ENCODE data around the gene FMO3. TPM values are rescaled to one million over a fixed set of nuclear protein-coding genes. Genes with fewer than 3 reads are reported as not detected.

The FMO3 gene
- total and polyA plus RNA-seq, 2 of the 4 experiments (the other 2 are of a cell fraction), result under 0.01 to 0.10 TPM

GRCh38 chr1:171134204-171134923, 43.7 kb downstream of the FMO3 start:
- no peak overlapping the region for H3K56ac ChIP-seq (ENCODE audit: extremely low read depth, insufficient read depth, low read length)
- no peak overlapping the region for H3K23ac ChIP-seq (ENCODE audit: low read depth, low read length)
- CTCF ChIA-PET, result no interaction called here
- no peak overlapping the region for H3K14ac ChIP-seq (replicated peaks; ENCODE audit: low read depth, low read length)
- H4K8ac ChIP-seq (ENCODE audit: low read depth in 2 of 2, low read length in 2 of 2), result no peak overlapping the region
- H2AK5ac ChIP-seq (ENCODE audit: low read depth, low read length), result no peak overlapping the region
- H3K27me3 ChIP-seq (ENCODE audit: control insufficient read depth, insufficient read depth, low read length), result no peaks in the 10 kb centered on the region; the same call in 1 of the 2 replicates
- no peak overlapping the region for H2BK15ac ChIP-seq (ENCODE audit: low read depth, low read length)
- dilution Hi-C loops (cut with HindIII; ENCODE audit: low sequenced_read_pairs, unreplicated experiment) (no loop called here), intact Hi-C loops (cut with micrococcal nuclease) (no loop called here), in situ Hi-C loops (cut with MboI; ENCODE audit: low sequenced_read_pairs) (no loop called here)
- no peak overlapping the region for H3K4ac ChIP-seq (ENCODE audit: low read depth, low read length)
- peak overlapping the region; percentile 74; the same call in 1 of the 2 replicates for H4K5ac ChIP-seq (ENCODE audit: low read depth, low read length)
- peaks cover 3% of the 10 kb centered on the region for H3K9me3 ChIP-seq (ENCODE audit: control insufficient read depth, insufficient read depth, low read length)
- TF ChIP-seq RFX5 (IDR thresholded peaks at IDR 0.05; ENCODE audit: low read depth, low read length), result no peak
- no peak for TF ChIP-seq ELK1 (IDR thresholded peaks at IDR 0.05; ENCODE audit: borderline replicate concordance, low read depth, low read length)
- no peak for TF ChIP-seq USF2 (IDR thresholded peaks at IDR 0.05; ENCODE audit: low read depth, low read length)
- TF ChIP-seq NFE2L2 (IDR thresholded peaks at IDR 0.05; ENCODE audit: low read depth, low read length), result no peak
- TF ChIP-seq MAFK (IDR thresholded peaks at IDR 0.05; ENCODE audit: low read depth, low read length), result peak; percentile 88
- H3K4me2 ChIP-seq (ENCODE audit: low read depth, low read length), result no peak overlapping the region
- H2AFZ ChIP-seq (replicated peaks; ENCODE audit: low read length, poor library complexity), result no peak overlapping the region
- H3K4me3 ChIP-seq (ENCODE audit: insufficient read depth, low read depth, low read length), result no peak overlapping the region
- no peaks in the 10 kb centered on the region for H3K9me1 ChIP-seq (ENCODE audit: insufficient read depth, low read length)
- WGBS, 2 experiments (ENCODE audit: extremely low coverage in 2 of 2, insufficient read length in 1 of 2), result no CpG with 5 or more reads among the region's 3 CpGs
- H3K18ac ChIP-seq (ENCODE audit: low read depth, low read length), result peak overlapping the region; percentile 89
- H4K91ac ChIP-seq (ENCODE audit: insufficient read depth, low read depth, low read length), result no peak overlapping the region
- H3K79me1 ChIP-seq (ENCODE audit: low read depth in 1 of 2, low read length in 2 of 2), result no peaks in the 10 kb centered on the region
- H3K27ac ChIP-seq (ENCODE audit: insufficient read depth, low read length), result no peak overlapping the region
- H3K36me3 ChIP-seq (ENCODE audit: control insufficient read depth, insufficient read depth, low read length), result no peaks in the 10 kb centered on the region
- no peak overlapping the region for H2BK20ac ChIP-seq (ENCODE audit: low read depth, low read length)
- H4K20me1 ChIP-seq (ENCODE audit: insufficient read depth, low read length), result no peaks in the 10 kb centered on the region
- H3K9ac ChIP-seq (ENCODE audit: low read depth, low read length), result no peak overlapping the region
- H2AK9ac ChIP-seq (replicated peaks; ENCODE audit: low read depth, low read length, poor library complexity), result no peak overlapping the region
- ATAC-seq (ENCODE audit: low read depth), result peak; percentile 49
- no peak overlapping the region for H2BK5ac ChIP-seq (ENCODE audit: low read depth, low read length, poor library complexity, severe bottlenecking)
- POLR2A ChIA-PET (ENCODE audit: unreplicated experiment), result no interaction called here
- no TSS peak for BruUV-seq (replicated peaks)
- no peaks in the 10 kb centered on the region for H3K4me1 ChIP-seq (ENCODE audit: control insufficient read depth, insufficient read depth, low read length)
- peak overlapping the region; percentile 13; the same call in 1 of the 2 replicates for H2BK120ac ChIP-seq (ENCODE audit: low read depth, low read length)
- no peak for DNase-seq
